GM23338 (cell line): ENCODE measurements around the gene NELL2.

Source experiments
- CREB1 ChIP-seq: fragments of 250-450 bp; sonication (Bioruptor Pico); IDR thresholded peaks from 2 replicates; pipeline ENCODE4 v1.5.0; 2020; ENCODE audit warnings: low read depth, mild to moderate bottlenecking, moderate library complexity
- CTCF ChIP-seq, 2 experiments: fragments of 200-600 bp in 1 of 2; sonication (generic) in 1 of 2; conservative IDR thresholded peaks; 2 replicates each; pipeline versions ENCODE4 v1.5.1 to v1.6.1; 2016 to 2017; ENCODE audit warnings: antibody characterized with exemption in 2 of 2, low read depth in 2 of 2, mild to moderate bottlenecking in 2 of 2, moderate library complexity in 1 of 2
- ETS1 ChIP-seq: IDR thresholded peaks from 2 replicates; pipeline ENCODE4 v1.6.1; 2016; ENCODE audit warnings: antibody characterized with exemption
- EZH2 ChIP-seq: fragments of 200-600 bp; sonication (generic); IDR thresholded peaks from one replicate; pipeline ENCODE4 v1.8.0; 2017; ENCODE audit warnings: antibody characterized with exemption, mild to moderate bottlenecking, low read depth; ENCODE audit not compliant: unreplicated experiment
- EZH2phosphoT487 ChIP-seq: fragments of 200-600 bp; sonication (generic); IDR thresholded peaks from one replicate; pipeline ENCODE4 v1.8.1; 2018; ENCODE audit warnings: antibody characterized with exemption; ENCODE audit not compliant: unreplicated experiment
- JUNB ChIP-seq: IDR thresholded peaks from one replicate; pipeline ENCODE4 v1.6.1; 2016; ENCODE audit warnings: antibody characterized with exemption; ENCODE audit not compliant: unreplicated experiment
- NANOG ChIP-seq: IDR thresholded peaks from 2 replicates; pipeline ENCODE4 v1.6.1; 2016; ENCODE audit warnings: antibody characterized with exemption, borderline replicate concordance
- POLR2AphosphoS5 ChIP-seq: IDR thresholded peaks from 2 replicates; pipeline ENCODE4 v1.6.1; 2016; ENCODE audit warnings: antibody characterized with exemption, low read depth
- REST ChIP-seq: IDR thresholded peaks from one replicate; pipeline ENCODE4 v1.6.1; 2018; ENCODE audit warnings: antibody characterized with exemption; ENCODE audit not compliant: unreplicated experiment
- STAT1 ChIP-seq: IDR thresholded peaks from one replicate; pipeline ENCODE4 v1.6.1; 2016; ENCODE audit warnings: antibody characterized with exemption; ENCODE audit not compliant: unreplicated experiment
- ZNF331 ChIP-seq: fragments of 250-450 bp; sonication (Bioruptor Pico); IDR thresholded peaks from 2 replicates; pipeline ENCODE4 v1.5.0; 2020; ENCODE audit warnings: low read depth, mild to moderate bottlenecking, moderate library complexity
- ZNF462 ChIP-seq: fragments of 250-450 bp; sonication (Bioruptor Pico); IDR thresholded peaks from 2 replicates; pipeline ENCODE4 v1.5.0; 2020; ENCODE audit warnings: mild to moderate bottlenecking, moderate library complexity

- no peak for TF ChIP-seq CTCF (conservative IDR thresholded peaks at IDR 0.05; ENCODE audit: low read depth in 2 of 2)
- no peak for TF ChIP-seq EZH2phosphoT487
- no peak for TF ChIP-seq REST
- TF ChIP-seq ZNF331, result no peak
- TF ChIP-seq CREB1 (CRISPR knock-in tag), result no peak
- no peak for TF ChIP-seq EZH2
- no peak for TF ChIP-seq NANOG
- TF ChIP-seq ETS1, result no peak
- TF ChIP-seq JUNB, result no peak
- no peak for TF ChIP-seq POLR2AphosphoS5
- no peak for TF ChIP-seq ZNF462 (CRISPR knock-in tag)
- TF ChIP-seq STAT1, result no peak
Observed at GRCh38 chr12:44484862-44485261, 391.3 kb downstream of the NELL2 start.
